Left forelimb (tissue), 1 donor: ENCODE data around the gene CEACAM21.
"Not testable (repeated sequence)": the region's sequence is repeated elsewhere in the genome, so short reads cannot be mapped to it uniquely, and the experiment has no call there.

Experiments
- DNase-seq: peaks from one replicate; pipeline ENCODE4 v3.0.0-alpha.2; 2018; ENCODE audit warnings: low spot score

The CEACAM21 gene

DNA sequence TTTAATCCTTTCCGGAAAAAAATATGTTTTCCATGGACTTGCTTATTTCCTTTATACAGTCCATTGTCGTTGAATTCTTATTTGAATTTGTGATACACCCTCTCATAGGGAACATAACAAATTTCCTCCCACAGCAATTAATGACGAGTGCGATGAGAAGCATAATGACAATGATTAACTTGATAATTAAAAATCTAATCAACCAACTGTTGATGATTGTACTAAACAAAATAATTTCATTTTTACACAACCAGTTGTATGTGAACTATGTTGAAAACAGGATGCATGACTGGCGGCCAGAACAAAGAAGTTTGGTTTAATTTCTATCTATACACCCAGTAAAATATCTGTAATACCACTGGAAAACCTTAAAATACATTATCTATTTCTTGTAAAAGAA, 26.1 kb upstream of the CEACAM21 start:
- DNase-seq, result no peak

DNA sequence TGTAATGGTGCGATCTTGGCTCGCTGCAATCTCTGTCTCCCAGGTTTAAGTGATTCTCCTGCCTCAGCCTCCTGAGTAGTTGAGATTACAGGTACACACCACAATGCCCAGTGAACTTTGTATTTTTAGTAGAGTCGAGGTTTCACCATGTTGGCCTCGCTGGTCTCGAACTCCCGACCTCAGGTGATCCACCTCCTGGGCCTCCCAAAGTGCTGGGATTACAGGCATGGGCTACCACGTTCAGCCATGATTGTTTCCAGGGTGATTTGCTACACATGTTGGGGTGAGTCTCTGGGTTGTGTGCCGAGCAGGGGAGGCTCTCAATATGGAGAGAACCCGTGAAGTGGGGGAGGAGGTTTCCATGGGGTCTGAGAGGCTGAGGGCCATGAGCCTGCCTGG, 24.8 kb upstream of the CEACAM21 start:
- no peak for DNase-seq

DNA sequence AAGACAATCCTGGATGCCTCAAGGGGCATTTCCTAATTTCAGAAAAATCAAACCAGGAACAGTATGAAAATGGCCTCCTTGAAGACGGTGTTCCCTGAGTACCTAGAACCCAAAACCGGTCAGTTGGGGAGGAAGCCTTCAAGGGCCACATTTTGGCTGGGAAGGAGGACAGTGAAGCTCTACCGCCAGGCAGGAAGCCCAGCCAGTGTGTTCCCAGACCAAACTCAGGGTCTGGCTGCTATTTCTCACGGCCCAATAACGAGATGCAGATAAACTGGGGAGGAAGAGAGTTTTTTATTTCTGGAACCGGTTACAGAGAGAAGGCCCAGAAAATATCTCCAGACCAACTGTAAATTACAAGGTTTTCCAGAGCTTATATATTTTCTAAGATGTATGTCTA, 24.3 kb upstream of the CEACAM21 start:
- no peak for DNase-seq

DNA sequence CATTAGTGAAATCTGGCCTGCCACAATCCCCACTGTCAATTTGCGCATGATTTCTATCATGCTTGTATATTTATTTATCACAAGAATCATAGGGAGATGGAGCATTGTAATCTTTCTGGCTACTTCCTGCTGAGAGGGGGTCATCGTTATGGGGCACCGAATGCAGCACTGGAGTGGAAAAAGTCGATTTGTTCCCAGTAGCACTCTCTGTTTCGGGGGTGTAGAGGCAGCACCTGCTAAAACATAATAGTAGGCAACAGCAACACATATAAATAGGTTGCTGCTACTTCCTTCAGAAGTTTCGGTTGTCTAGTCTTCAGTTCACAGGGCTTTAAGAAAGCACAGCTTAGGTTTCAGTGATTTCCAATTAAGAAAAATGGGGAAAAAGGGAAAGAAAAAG, 23.4 kb upstream of the CEACAM21 start:
- DNase-seq, result no peak

DNA sequence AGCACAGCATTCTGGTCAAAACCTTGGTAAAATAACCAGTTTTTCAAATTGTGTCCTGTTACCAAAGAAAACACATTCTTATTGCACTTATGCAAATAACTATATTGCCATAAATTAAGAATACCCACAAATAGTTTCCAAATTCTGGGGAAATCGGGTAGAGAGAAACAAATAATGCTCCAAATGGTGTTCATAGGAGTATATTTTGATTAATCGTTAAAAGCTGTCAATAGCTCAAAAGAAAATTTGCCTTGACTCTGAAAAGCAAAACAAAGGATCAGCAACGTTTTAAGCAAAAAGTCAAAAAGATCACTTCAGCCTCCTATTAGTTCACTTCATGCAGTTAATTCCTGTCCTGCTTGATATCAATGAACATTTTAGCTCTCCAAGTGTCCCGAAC, 22.2 kb upstream of the CEACAM21 start:
- no peak for DNase-seq

DNA sequence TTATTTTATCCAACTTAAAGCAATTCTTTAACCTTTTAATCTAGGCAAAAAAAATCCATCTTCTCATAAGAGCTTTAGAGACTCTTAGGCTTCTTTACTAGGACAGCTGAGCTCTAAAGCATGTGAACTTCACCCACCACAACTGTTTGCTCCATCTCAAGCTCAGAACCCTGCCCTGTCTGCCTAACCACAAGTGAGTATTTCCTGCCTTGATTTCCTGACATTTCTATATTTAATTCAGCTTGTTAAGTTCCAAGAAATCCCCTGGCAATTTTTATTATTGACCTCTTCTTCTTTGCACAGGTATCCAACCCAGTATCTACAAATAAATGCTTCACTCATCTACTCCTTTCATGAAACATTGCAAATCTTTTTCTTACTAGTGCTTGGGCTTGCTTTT, 21.1 kb upstream of the CEACAM21 start:
- no peak for DNase-seq

DNA sequence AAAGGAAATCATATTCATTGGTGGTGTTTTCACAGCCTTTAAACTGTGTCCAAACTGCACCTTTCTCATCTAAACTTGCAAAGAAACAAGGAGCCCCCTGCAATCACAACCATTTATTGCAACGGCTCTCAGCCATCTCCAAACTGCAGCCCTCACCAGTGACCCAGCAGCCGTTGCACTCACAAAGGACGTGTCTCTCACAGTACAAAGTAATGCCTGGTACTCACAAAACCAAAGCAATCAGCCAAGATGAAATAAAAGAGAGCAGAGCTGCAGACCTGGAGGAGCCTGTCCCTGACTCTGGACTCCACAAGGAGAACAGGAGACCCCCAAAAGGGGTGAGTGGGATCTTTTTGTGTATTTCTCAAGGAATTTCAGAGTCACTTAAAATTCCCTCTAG, 20.2 kb upstream of the CEACAM21 start:
- DNase-seq, result no peak

DNA sequence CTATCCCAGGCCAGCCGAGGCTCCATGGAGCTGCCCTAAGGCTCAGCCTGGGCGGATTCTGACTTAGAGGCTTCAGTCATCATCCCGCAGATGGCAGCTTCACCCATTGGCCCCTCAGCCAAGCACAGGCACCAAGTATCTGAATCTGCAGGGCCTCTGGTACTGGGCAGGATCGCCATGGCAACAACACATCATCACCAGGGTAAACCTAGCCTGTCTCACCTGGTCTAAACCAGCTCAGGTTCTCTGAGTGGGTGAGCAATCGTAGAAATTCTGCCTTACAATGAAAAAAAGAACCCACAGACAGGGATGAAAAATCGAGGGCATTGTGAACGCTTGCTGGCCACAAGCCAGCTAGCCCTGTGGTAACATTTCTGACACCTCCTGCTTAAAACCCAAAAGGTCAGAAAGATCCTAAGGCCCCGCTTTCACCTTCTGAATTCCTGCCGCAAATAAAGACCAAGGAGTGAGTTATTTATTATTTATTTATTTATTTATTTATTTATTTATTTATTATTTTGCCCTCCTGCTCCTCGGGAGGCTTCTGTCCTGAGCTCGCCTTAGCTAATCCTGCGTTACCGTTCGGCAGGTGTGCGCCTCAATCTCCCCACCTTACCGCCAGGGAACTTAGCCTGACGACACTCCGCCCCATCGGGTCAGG, 12.0 kb upstream of the CEACAM21 start:
- DNase-seq, result no peak

DNA sequence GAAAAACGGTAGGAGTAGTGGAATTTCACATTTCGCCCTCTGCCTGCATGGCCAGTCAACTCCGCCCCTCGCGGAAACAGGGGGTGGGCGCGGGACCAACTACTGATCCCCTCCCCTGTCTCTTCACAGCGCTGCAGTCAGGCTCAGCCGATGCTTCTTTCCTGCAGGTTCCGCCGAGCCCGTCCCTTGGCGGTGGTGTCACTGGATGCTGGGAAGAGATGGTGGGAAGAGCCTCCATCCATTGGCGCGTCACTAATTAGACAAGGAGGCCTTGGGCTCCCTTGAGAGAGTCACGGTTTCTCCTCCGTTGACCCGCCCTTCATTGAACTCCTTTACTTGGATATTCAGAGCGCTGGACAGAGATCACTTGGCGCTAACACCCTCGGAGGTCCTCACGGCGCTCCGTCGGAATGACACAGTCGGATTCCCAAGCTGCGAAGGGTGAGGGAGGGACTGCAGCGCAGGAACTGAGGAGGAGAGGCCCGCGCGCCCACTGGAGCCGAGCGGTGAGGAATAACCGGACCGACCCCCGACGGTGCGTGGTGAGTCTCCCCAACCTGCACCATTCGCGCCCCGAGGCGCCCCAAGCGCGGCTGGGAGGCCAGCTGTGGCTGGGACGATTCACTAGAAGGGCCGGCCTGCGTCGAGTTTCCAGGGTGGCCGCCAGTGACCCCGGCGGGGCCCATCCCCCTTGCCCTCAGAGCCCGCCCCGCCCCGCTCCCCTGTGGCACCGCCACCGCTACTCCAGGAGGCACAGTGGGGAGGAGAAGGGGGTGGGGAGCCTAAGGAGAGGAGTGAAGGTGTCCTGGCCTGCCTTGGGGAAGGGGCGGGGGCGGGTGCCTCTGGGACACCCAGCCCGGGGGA, 11.2 kb upstream of the CEACAM21 start:
- DNase-seq, result no peak

DNA sequence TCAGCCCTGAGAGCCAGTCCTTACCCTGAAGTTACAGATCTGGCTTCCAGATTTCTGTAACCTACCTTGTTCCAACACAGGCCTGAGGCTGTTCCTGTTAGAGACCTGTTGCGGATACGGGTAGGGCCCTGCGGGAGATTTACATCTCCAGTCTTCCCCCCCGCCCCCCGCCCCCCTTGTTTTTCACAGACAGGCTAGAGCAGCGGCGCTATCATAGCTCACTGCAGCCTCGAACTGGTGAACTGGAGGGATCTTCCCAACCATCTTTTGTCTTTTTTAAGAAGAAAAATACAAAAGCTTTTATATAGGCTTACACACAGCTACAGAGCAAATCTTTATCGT, 10.6 kb upstream of the CEACAM21 start:
- no peak for DNase-seq

DNA sequence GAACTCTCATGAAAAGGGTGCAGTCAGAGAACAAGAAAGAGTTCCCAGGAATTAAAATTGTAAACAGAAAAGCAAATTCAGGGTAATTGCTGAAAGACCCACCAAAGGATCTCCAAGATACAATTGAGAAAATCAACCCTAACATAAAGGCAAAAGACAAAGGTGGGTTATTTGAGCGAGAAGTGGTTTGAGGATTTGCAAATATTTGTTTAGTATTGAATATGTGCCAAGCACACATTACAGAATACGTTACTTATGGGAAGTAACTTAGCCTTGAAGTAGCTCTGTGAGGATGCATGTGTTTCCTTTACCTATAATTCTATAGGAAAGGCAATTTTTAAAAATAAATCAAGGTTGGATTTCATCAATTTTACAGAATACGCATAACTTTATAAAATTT, 10.0 kb upstream of the CEACAM21 start:
- DNase-seq, result no peak

DNA sequence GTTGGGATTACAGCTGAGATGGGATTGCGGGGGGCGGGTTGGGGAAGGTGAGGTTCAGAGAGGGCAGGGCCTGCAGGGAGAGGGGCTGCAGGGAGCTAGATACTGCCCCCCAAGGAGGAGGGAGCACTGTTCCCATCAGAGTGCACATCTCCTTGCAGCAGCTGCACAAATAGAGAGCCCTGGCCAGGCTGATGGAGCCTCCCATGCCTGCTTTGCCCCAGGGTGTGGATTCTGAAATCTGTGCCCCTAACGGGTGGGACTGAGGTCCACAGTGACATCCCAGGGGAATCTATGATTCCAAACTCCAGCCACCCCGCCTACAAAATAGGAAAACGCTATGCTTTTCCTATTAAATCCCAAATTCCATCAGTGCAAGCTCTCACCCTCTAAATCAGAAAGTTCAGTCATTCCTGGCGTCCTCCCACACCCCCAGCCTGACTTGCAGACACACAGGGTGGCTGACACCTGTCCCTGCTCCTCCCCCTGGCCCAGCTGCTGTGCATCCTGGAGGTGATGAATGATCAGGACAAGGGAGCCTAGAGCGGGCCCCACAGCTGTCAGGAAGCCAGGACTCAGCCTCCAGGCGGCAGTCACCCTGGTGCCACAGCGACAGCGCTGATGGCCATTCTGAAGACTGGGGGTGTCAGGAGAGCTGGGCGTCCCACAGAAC, 6.3 kb upstream of the CEACAM21 start:
- DNase-seq, result no peak

DNA sequence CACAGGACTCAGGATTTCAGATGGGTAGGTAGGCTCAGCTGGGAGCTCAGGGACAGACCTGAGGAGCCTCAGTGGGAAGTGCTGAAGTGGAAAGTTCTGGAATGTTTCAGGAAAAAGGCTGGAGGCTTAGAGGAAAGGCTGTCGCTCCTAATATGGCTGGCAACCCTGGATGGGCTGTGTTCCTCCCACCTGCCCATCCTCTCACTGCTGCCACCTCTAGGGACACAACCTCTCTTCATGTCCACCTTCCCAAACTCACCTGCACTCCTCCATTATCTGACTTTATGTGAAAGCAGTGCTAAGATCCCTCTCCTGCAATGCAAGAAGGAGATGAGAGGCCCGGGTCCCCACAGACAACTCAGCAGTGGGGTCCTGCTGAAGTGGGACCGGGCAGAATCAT, 5.8 kb upstream of the CEACAM21 start:
- DNase-seq, result no peak

DNA sequence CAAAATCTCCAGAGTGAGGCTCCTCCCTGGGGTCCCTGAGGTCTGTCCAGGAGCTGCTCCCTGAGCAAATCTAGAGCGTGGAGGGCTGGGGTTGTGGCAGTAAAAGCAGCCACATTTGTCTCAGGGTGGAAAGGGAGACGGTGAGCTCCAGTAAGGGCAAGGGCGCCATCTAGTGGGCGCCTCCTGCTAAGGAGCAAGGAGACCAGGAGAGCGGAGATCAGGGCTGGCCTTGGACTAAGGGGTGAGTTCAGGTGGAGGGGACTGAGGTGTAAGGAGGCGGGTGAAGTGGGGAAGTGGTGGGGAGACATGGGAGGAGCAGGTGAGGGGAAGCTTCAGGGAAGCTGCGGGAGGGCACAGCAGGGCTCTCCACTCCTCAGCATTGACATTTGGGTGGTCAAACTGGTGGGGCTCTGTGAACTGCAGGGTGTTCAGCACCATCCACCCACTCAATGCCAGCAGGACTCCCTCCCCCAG, 5.3 kb upstream of the CEACAM21 start:
- DNase-seq, result no peak

DNA sequence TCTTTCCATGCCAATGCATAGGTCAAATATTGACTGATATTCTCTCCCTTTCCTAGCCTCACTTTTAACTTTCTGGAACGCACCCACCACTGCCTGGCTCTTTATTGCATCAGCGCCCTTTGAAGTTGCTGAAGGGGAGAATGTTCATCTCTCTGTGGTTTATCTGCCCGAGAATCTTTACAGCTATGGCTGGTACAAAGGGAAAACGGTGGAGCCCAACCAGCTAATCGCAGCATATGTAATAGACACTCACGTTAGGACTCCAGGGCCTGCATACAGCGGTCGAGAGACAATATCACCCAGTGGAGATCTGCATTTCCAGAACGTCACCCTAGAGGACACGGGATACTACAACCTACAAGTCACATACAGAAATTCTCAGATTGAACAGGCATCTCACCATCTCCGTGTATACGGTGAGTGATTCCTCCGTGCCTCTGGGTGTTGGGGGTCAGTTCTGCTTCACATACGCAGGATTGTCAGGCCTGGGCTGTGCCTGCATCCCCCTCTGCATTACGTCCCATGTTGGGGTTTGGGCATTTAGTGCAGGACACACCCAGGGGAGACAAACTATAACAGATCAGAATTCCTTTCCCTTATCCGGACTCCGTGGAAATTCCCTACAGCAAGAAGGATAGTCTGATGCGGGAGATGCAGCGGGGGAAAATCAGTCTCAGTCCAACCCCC, 1.3 kb downstream of the CEACAM21 start:
- DNase-seq, result no peak

DNA sequence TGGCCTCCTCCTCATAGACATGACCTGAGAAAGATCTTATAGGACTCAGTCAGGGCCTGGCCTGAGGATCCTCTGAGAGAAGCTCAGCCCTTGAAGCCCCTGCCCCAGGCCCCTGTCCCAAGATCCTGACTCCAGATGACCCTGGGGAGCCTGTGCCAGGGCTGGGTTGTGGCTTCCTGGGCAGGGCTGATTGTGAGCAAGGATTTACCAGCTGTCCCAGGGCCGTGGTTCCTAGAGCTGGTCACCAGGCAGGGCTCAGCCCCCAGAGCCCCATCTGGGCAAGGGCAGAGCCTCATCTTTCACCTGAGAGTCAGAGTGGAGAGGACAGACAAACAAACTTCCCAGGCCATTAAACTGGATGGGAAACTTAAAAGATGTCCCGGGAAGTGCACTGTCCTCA, 1.9 kb downstream of the CEACAM21 start:
- no peak for DNase-seq

DNA sequence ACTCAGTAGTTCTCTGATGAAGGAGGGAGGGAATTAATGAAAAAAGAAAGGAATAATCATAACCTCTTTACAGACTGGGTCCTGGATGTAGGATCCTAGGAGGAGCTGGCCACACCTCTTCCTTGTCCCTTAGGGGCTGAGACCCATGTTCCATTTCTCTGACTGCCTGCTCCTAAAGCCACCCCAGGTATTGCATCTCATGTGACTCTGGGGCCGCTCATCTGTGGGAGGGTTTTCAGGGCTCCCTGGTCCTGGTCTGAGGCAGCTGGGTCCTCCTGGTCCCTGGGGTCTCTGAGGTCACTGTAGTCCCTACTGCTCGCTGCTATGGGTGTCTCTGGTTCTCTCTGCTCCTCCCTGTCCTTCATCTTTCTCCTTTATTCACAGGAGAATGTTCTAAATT, 2.9 kb downstream of the CEACAM21 start:
- no peak for DNase-seq

DNA sequence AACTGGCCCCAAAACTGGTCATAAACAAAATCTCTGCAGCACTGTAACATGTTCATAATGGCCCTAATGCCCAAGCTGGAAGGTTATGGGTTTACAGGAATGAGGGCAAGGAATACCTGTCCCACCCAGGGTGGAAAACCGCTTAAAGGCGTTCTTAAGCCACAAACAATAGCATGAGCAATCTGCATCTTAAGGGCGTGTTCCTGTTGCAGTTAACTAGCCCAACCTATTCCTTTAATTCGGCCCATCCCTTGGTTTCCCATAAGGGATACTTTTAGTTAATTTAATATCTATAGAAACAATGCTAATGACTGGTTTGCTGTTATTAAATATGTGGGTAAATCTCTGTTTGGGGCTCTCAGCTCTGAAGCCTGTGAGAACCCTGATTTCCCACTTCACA, 5.1 kb downstream of the CEACAM21 start:
- not testable (repeated sequence) for DNase-seq

DNA sequence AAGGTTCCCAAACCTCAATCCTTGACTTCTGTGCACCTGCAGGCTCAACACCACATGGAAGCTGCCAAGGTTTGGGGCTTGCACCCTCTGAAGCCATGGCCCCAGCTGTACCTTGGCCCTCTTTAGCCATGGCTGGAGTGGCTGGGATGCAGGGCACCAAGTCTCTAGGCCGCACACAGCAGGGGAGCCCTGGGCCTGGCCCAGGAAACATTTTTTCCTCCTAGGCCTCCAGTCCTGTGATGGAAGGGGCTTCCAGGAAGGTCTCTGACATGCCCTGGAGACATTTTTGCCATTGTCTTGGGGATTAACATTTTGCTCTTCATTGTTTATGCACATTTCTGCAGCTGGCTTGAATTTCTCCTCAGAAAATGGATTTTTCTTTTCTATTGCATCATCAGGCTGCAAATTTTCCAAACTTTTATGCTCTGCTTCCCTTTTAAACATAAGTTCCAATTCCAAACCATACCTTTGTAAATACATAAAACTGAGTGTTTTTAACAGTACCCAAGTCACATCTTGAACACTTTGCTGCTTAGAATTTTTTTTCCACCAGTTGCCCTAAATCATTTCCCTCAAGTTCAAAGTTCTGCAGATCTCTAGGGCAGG, 6.7 kb downstream of the CEACAM21 start:
- not testable (repeated sequence) for DNase-seq

DNA sequence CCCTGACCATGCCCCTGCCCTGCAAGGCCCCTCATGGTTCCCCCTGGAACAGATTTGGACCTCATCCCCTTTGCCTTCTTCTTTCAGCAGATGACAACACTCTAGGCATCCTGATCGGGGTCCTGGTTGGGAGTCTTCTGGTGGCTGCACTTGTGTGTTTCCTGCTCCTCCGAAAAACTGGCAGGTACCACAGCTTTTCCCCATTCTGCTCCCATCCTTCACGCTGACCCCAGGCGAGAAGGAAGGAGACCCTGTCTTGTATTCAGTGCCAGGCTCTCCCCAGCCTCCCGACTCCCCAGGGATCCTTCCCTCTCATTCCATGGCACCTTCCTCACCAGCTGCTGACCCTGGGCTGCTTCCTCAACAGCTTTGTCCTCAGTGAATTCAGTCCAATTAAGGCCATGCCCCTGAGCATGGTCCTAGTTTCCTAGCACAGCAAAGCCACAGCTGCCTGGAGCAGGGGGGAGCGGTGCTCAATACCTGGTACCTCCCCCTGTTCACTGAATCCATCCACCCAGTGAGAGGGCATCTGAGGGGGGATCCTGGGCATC, 8.4 kb downstream of the CEACAM21 start:
- no peak for DNase-seq

DNA sequence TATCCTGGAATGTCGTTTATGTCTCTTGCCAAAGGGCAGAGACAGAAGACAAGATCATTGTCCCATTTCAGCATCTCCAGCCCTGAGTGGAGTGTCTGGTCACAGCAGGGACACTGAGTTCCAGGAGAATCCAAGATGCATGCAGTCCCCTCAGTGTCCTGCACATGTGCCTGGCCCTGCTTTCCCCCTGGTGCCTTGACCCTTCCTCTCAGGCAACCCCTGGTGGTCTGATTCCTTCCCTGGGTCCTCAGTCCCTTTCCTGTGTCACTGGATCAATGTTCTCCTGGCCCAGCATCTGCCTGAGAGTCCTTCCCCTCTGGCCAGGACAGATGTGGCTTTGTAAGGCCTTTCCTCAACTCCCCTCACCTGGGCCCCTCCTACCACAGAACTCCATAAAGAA, 9.0 kb downstream of the CEACAM21 start:
- DNase-seq, result no peak

DNA sequence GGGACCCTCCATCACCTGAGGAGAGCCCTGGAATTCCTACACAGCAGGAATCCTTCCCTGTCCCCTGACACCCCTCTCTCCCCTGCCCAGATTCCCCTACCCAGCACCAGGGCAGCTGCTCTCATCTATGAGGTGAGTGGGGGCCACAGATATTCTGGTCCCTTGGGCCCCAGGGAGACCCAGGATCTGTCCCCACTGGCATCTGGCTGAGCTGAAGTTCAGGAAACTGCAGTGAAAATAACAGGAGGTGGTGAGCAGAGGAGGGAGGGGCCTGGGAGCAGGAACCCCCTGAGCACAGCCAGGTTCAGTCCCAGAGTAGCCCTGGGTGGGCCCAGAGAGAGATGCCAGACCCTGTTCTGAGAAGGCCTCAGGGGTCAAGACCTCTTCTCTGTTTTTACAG, 10.1 kb downstream of the CEACAM21 start:
- DNase-seq, result no peak
